Colonic mucosa (tissue), 4 donors: ENCODE measurements around the gene KCNK18. TPM values are rescaled to one million over a fixed set of nuclear protein-coding genes. Genes with fewer than 3 reads are reported as not detected.

Source experiments
- DNase-seq: peaks from one replicate; pipeline ENCODE4 v3.0.0-alpha.2; 2020
- H3K27ac ChIP-seq: fragments of 200-600 bp; one replicate; pipeline ENCODE4 v1.8.0; 2021
- H3K27me3 ChIP-seq: fragments of 200-600 bp; one replicate; pipeline ENCODE4 v1.8.0; 2021
- H3K36me3 ChIP-seq: fragments of 200-600 bp; one replicate; pipeline ENCODE4 v1.8.0; 2021
- H3K4me1 ChIP-seq: fragments of 200-600 bp; one replicate; pipeline ENCODE4 v1.8.0; 2021; ENCODE audit warnings: mild to moderate bottlenecking
- H3K4me3 ChIP-seq: fragments of 200-600 bp; one replicate; pipeline ENCODE4 v1.8.0; 2021
- H3K9ac ChIP-seq, 2 donors: one replicate each; pipeline ENCODE4 v1.7.0; 2013; ENCODE audit warnings: control low read depth in 2 of 2, low read depth in 2 of 2, low read length in 2 of 2
- H3K9me3 ChIP-seq: fragments of 200-600 bp; one replicate; pipeline ENCODE4 v1.8.0; 2021
- CTCF ChIP-seq: fragments of 200-600 bp; IDR thresholded peaks from one replicate; pipeline ENCODE4 v1.8.0; 2022; ENCODE audit warnings: antibody characterized with exemption, mild to moderate bottlenecking
- intact Hi-C: fragments of 100-400 bp; cut with DNase I; formaldehyde crosslinking; loops from one replicate; pipeline ENCODE4 v1.14.1; 2022
- total RNA-seq, 2 donors: library from RNA; stranded (reverse); fragmentation: NEBNext Ultra II Directional in 1 of 2; extraction: Animal tissue kit (Norgen Biotek cat#: 25700) in 1 of 2; gene quantifications; one replicate each; pipeline ENCODE4 v1.2.1, GENCODE V29; 2021
- donor health status: healthy.
- donor health status: DM: no; HTN: no; CAD: no.
- donor health status: DM: no; HTN: no; CAD: no.

The KCNK18 gene
- total RNA-seq, 2 donors from 2014 or later, result not detected

- Histone ChIP-seq H3K9me3 (no peaks in the 10 kb centered on the region), H3K4me3 (no peak overlapping the region), H3K9ac (no peak overlapping the region), H3K36me3 (no peaks in the 10 kb centered on the region), H3K4me1 (no peaks in the 10 kb centered on the region), H3K27me3 (no peaks in the 10 kb centered on the region), H3K27ac (no peak overlapping the region)
- intact Hi-C loops, result no loop called here
- TF ChIP-seq CTCF, result no peak
- no peak for DNase-seq
Observed at GRCh38 chr10:117249493-117250093, 52.3 kb downstream of the KCNK18 start.

GRCh38 chr10:117250411-117250810, 53.1 kb downstream of the KCNK18 start:
- no peak overlapping the region for H3K4me3 ChIP-seq
- TF ChIP-seq CTCF, result no peak
- no peaks in the 10 kb centered on the region for H3K9me3 ChIP-seq
- H3K9ac ChIP-seq, result no peak overlapping the region
- no peaks in the 10 kb centered on the region for H3K27me3 ChIP-seq
- DNase-seq, result no peak
- no peaks in the 10 kb centered on the region for H3K36me3 ChIP-seq
- no peak overlapping the region for H3K27ac ChIP-seq
- intact Hi-C loops, result no loop called here
- no peaks in the 10 kb centered on the region for H3K4me1 ChIP-seq

- TF ChIP-seq CTCF, result no peak
- no peak overlapping the region for H3K4me3 ChIP-seq
- intact Hi-C loops, result no loop called here
- H3K9me3 ChIP-seq, result no peaks in the 10 kb centered on the region
- no peak overlapping the region for H3K27ac ChIP-seq
- H3K36me3 ChIP-seq, result no peaks in the 10 kb centered on the region
- H3K27me3 ChIP-seq, result no peaks in the 10 kb centered on the region
- H3K9ac ChIP-seq, result no peak overlapping the region
- H3K4me1 ChIP-seq, result no peaks in the 10 kb centered on the region
- DNase-seq, result no peak
Observed at GRCh38 chr10:117253908-117254307, 56.6 kb downstream of the KCNK18 start.

- Histone ChIP-seq H3K9me3 (no peaks in the 10 kb centered on the region), H3K27me3 (no peaks in the 10 kb centered on the region), H3K4me1 (no peaks in the 10 kb centered on the region), H3K36me3 (no peaks in the 10 kb centered on the region), H3K27ac (no peak overlapping the region), H3K4me3 (no peak overlapping the region), H3K9ac (no peak overlapping the region)
- no peak for TF ChIP-seq CTCF
- intact Hi-C loops, result no loop called here
- DNase-seq, result no peak
Observed at GRCh38 chr10:117254338-117254737, 57.0 kb downstream of the KCNK18 start.

GRCh38 chr10:117254774-117255735, 57.8 kb downstream of the KCNK18 start:
- Histone ChIP-seq H3K27me3 (no peaks in the 10 kb centered on the region), H3K27ac (no peak overlapping the region), H3K4me3 (no peak overlapping the region), H3K9ac (no peak overlapping the region), H3K36me3 (no peaks in the 10 kb centered on the region), H3K9me3 (no peaks in the 10 kb centered on the region), H3K4me1 (no peaks in the 10 kb centered on the region)
- no peak for TF ChIP-seq CTCF
- DNase-seq, result no peak
- intact Hi-C loops, result no loop called here
